ENCODE results near the gene ZNF236. TPM values are rescaled to one million over a fixed set of nuclear protein-coding genes. Genes with fewer than 3 reads are reported as not detected.
"Not testable (repeated sequence)": the region's sequence is repeated elsewhere in the genome, so short reads cannot be mapped to it uniquely, and the experiment has no call there.

The ZNF236 gene
- total RNA-seq, 1 experiment from 2014 or later = 11.8 TPM

GRCh38 chr18:76984193-76985155 lies 162.1 kb downstream of the ZNF236 start:
- DNase-seq (ENCODE audit: low read depth) = no peak

- DNase-seq (ENCODE audit: low read depth) = no peak
These were observed 163.0 kb downstream of the ZNF236 start for GRCh38 chr18:76985156-76985950.

GRCh38 chr18:76985951-76986236 lies 163.5 kb downstream of the ZNF236 start:
- DNase-seq (ENCODE audit: low read depth) = no peak

GRCh38 chr18:76986406-76986805 lies 164.0 kb downstream of the ZNF236 start:
- DNase-seq (ENCODE audit: low read depth) = no peak

GRCh38 chr18:76988031-76988826 lies 165.9 kb downstream of the ZNF236 start:
- DNase-seq (ENCODE audit: low read depth) = no peak

- no peak for DNase-seq (ENCODE audit: low read depth)
These were observed 166.7 kb downstream of the ZNF236 start for GRCh38 chr18:76988827-76989646.

- DNase-seq (ENCODE audit: low read depth) = no peak
These were observed 167.4 kb downstream of the ZNF236 start for GRCh38 chr18:76989647-76990190.

- DNase-seq (ENCODE audit: low read depth) = not testable (repeated sequence)
These were observed 168.1 kb downstream of the ZNF236 start for GRCh38 chr18:76990343-76991020.

GRCh38 chr18:76991021-76991688 lies 168.8 kb downstream of the ZNF236 start:
- no peak for DNase-seq (ENCODE audit: low read depth)

- no peak for DNase-seq (ENCODE audit: low read depth)
These were observed 170.1 kb downstream of the ZNF236 start for GRCh38 chr18:76992226-76993084.

- DNase-seq (ENCODE audit: low read depth) = no peak
These were observed 170.7 kb downstream of the ZNF236 start for GRCh38 chr18:76993085-76993382.

- no peak for DNase-seq (ENCODE audit: low read depth)
These were observed 171.2 kb downstream of the ZNF236 start for GRCh38 chr18:76993573-76993972.

- DNase-seq (ENCODE audit: low read depth) = no peak
These were observed 171.8 kb downstream of the ZNF236 start for GRCh38 chr18:76994086-76994654.

- DNase-seq (ENCODE audit: low read depth) = no peak
These were observed 173.5 kb downstream of the ZNF236 start for GRCh38 chr18:76995896-76996295.

- no peak for DNase-seq (ENCODE audit: low read depth)
These were observed 174.1 kb downstream of the ZNF236 start for GRCh38 chr18:76996429-76996828.

- DNase-seq (ENCODE audit: low read depth) = no peak
These were observed 175.8 kb downstream of the ZNF236 start for GRCh38 chr18:76997951-76998808.

GRCh38 chr18:76999077-76999476 lies 176.7 kb downstream of the ZNF236 start:
- no peak for DNase-seq (ENCODE audit: low read depth)

Measured in HT1080 (cell line).